Measurements from ENCODE around the gene STX3. TPM values are rescaled to one million over a fixed set of nuclear protein-coding genes. Genes with fewer than 3 reads are reported as not detected.
"Not testable (repeated sequence)": the region's sequence is repeated elsewhere in the genome, so short reads cannot be mapped to it uniquely, and the experiment has no call there.

The STX3 gene
- polyA plus RNA-seq, 3 donors = 45.1 to 81.6 (median 62.7) TPM

GRCh38 chr11:59784441-59784840 lies 29.3 kb downstream of the STX3 start:
- not testable (repeated sequence) for DNase-seq

GRCh38 chr11:59785818-59786217 lies 30.6 kb downstream of the STX3 start:
- DNase-seq = no peak

- DNase-seq = no peak
These were observed 32.0 kb downstream of the STX3 start for GRCh38 chr11:59787255-59787588.

- no peak for DNase-seq
These were observed 32.6 kb downstream of the STX3 start for GRCh38 chr11:59787816-59788215.

GRCh38 chr11:59791639-59792038 lies 36.5 kb downstream of the STX3 start:
- DNase-seq = no peak

- no peak for DNase-seq
These were observed 37.3 kb downstream of the STX3 start for GRCh38 chr11:59792507-59792906.

- no peak for DNase-seq
These were observed 39.2 kb downstream of the STX3 start for GRCh38 chr11:59794417-59794816.

- no peak for DNase-seq
These were observed 45.3 kb downstream of the STX3 start for GRCh38 chr11:59800390-59801025.

GRCh38 chr11:59801160-59801706 lies 46.1 kb downstream of the STX3 start:
- DNase-seq = no peak

GRCh38 chr11:59801981-59802638 lies 46.9 kb downstream of the STX3 start:
- DNase-seq = no peak

GRCh38 chr11:59802639-59803176 lies 47.5 kb downstream of the STX3 start:
- peak; percentile 36 for DNase-seq

GRCh38 chr11:59804061-59804460 lies 48.9 kb downstream of the STX3 start:
- no peak for DNase-seq

- no peak for DNase-seq
These were observed 52.0 kb downstream of the STX3 start for GRCh38 chr11:59807047-59807610.

GRCh38 chr11:59810189-59810910 lies 55.2 kb downstream of the STX3 start, which contains the start of gene MRPL16:
Gene MRPL16 (minus strand): TSS chr11:59810778. CDS start chr11:59810658, 120 bp downstream.
- peak; percentile 90 for DNase-seq

GRCh38 chr11:59810911-59811259 lies 55.7 kb downstream of the STX3 start:
- no peak for DNase-seq

GRCh38 chr11:59812220-59812619 lies 57.0 kb downstream of the STX3 start:
- no peak for DNase-seq

GRCh38 chr11:59813364-59813763 lies 58.2 kb downstream of the STX3 start:
- no peak for DNase-seq

- DNase-seq = no peak
These were observed 58.8 kb downstream of the STX3 start for GRCh38 chr11:59814021-59814420.

- no peak for DNase-seq
These were observed 60.6 kb downstream of the STX3 start for GRCh38 chr11:59815754-59816153.

- DNase-seq = not testable (repeated sequence)
These were observed 61.3 kb downstream of the STX3 start for GRCh38 chr11:59816434-59816833.

GRCh38 chr11:59818572-59818971 lies 63.4 kb downstream of the STX3 start:
- DNase-seq = no peak

GRCh38 chr11:59822989-59823566 lies 67.9 kb downstream of the STX3 start:
- peak; percentile 20 for DNase-seq
